Caco-2 (cell line): Measurements from ENCODE around the gene GREM1. TPM values are rescaled to one million over a fixed set of nuclear protein-coding genes. Genes with fewer than 3 reads are reported as not detected.

ENCODE experiments used
- BruUV-seq: library from RNA; stranded (reverse); fragments of 400-500 nt; replicated peaks from 2 replicates; lab custom pipeline; 2021; lab: Mats Ljungman, UMichigan
- CTCF ChIA-PET: fragments of 300-600 bp; sonication (Branson Sonifier 250); formaldehyde crosslinking; loops from one replicate; lab custom pipeline; 2022; ENCODE audit warnings: antibody characterized with exemption; lab: Charles Lee
- POLR2A ChIA-PET: fragments of 300-600 bp; sonication (Branson Sonifier 250); formaldehyde crosslinking; loops from one replicate; lab custom pipeline; 2022; ENCODE audit warnings: antibody characterized with exemption; lab: Charles Lee
- DNase-seq, 2 experiments: peaks; one replicate each; pipeline versions ENCODE4 v3.0.0 to v3.0.0-alpha.2; 2020 to 2022
- H3K27me3 ChIP-seq: replicated peaks from 2 replicates; pipeline ENCODE4 v1.6.0; 2011; ENCODE audit warnings: low read length; ENCODE audit not compliant: control insufficient read depth, insufficient read depth
- H3K36me3 ChIP-seq: 2 replicates; pipeline ENCODE4 v1.5.1; 2011; ENCODE audit warnings: low read length; ENCODE audit not compliant: control insufficient read depth, insufficient read depth
- H3K4me1 ChIP-seq: fragments of 250-450 bp; sonication (Bioruptor Pico); 2 replicates; pipeline ENCODE4 v1.5.1; 2020; ENCODE audit warnings: mild to moderate bottlenecking
- H3K4me3 ChIP-seq: 2 replicates; pipeline ENCODE4 v1.5.1; 2011; ENCODE audit warnings: low read depth, mild to moderate bottlenecking, control low read depth, low read length
- H3K9me3 ChIP-seq: fragments of 250-450 bp; sonication (Bioruptor Pico); 2 replicates; pipeline ENCODE4 v1.5.1; 2020; ENCODE audit warnings: mild to moderate bottlenecking, moderate library complexity
- H3K27ac Mint-ChIP-seq: one replicate; pipeline ENCODE4 v1.8.0; 2022; ENCODE audit warnings: mixed read lengths; ENCODE audit not compliant: unreplicated experiment
- H3K27me3 Mint-ChIP-seq: one replicate; pipeline ENCODE4 v1.8.0; 2022; ENCODE audit warnings: mixed read lengths; ENCODE audit not compliant: insufficient read depth, unreplicated experiment
- H3K36me3 Mint-ChIP-seq: one replicate; pipeline ENCODE4 v1.8.0; 2022; ENCODE audit warnings: mild to moderate bottlenecking, mixed read lengths; ENCODE audit not compliant: insufficient read depth, unreplicated experiment
- H3K4me1 Mint-ChIP-seq: one replicate; pipeline ENCODE4 v1.8.0; 2022; ENCODE audit warnings: low read depth, mixed read lengths; ENCODE audit not compliant: unreplicated experiment
- H3K4me3 Mint-ChIP-seq: one replicate; pipeline ENCODE4 v1.8.0; 2022; ENCODE audit warnings: mild to moderate bottlenecking, moderate library complexity, mixed read lengths; ENCODE audit not compliant: unreplicated experiment
- H3K9me3 Mint-ChIP-seq: one replicate; pipeline ENCODE4 v1.8.0; 2022; ENCODE audit warnings: mixed read lengths; ENCODE audit not compliant: unreplicated experiment
- intact Hi-C: fragments of 100-400 bp; cut with micrococcal nuclease; formaldehyde crosslinking; loops from one replicate; pipeline ENCODE4 v1.10.0; 2022; ENCODE audit not compliant: unreplicated experiment
- total RNA-seq: library from RNA; stranded (reverse); gene quantifications from 2 replicates; pipeline ENCODE4 v1.2.3, GENCODE V29; 2022
- TF ChIP-seq, protein P1 (sequence below), 2 experiments: fragments of 200-600 bp in 1 of 2; IDR thresholded peaks; 1 replicate in 1 of 2; 2 replicates in 1 of 2; pipeline versions ENCODE4 v1.5.1 to v1.8.0; 2011 to 2022; ENCODE audit warnings: antibody characterized with exemption in 1 of 2, control low read depth in 1 of 2, inconsistent platforms in 1 of 2, low read depth in 1 of 2, low read length in 1 of 2, mild to moderate bottlenecking in 1 of 2, moderate library complexity in 1 of 2; ENCODE audit not compliant: insufficient read depth in 1 of 2, severe bottlenecking in 1 of 2, unreplicated experiment in 1 of 2

GREM1 gene
- total RNA-seq, 1 experiment from 2014 or later: 0.54 TPM

DNA sequence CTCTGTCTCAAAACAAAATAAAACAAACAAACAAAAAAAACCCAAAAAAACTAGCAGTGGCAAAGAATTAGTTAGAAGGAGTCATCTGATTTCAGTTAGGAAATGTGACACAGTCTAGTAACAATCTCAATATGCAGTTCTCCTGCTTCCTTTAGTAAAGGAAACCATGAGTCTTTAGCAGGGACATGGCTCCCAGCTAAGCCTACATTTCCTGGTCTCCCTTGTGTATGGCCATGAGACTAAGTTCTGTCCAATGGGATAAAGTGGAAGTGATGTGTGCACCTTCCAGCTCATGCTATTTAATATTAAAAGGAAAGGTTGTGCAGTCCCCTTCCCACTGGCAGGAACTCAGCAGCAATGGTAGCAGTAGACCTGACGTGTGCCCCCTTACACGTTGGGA, 74.6 kb downstream of the GREM1 start:
- no TSS peak for BruUV-seq
- Histone ChIP-seq H3K27me3 (no peaks in the 10 kb centered on the region), H3K9me3 (no peaks in the 10 kb centered on the region), H3K4me3 (no peak overlapping the region), H3K4me1 (peaks cover 9% of the 10 kb centered on the region), H3K36me3 (no peaks in the 10 kb centered on the region)
- DNase-seq: no peak
- TF ChIP-seq, protein P1, sequence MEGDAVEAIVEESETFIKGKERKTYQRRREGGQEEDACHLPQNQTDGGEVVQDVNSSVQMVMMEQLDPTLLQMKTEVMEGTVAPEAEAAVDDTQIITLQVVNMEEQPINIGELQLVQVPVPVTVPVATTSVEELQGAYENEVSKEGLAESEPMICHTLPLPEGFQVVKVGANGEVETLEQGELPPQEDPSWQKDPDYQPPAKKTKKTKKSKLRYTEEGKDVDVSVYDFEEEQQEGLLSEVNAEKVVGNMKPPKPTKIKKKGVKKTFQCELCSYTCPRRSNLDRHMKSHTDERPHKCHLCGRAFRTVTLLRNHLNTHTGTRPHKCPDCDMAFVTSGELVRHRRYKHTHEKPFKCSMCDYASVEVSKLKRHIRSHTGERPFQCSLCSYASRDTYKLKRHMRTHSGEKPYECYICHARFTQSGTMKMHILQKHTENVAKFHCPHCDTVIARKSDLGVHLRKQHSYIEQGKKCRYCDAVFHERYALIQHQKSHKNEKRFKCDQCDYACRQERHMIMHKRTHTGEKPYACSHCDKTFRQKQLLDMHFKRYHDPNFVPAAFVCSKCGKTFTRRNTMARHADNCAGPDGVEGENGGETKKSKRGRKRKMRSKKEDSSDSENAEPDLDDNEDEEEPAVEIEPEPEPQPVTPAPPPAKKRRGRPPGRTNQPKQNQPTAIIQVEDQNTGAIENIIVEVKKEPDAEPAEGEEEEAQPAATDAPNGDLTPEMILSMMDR (IDR thresholded peaks at IDR 0.05; ENCODE audit: insufficient read depth in 1 of 2, low read depth in 1 of 2, low read length in 1 of 2, severe bottlenecking in 1 of 2, unreplicated experiment in 1 of 2): no peak
- ChIA-PET POLR2A (no interaction called here), CTCF (no interaction called here)
- intact Hi-C loops: no loop called here
- Mint-ChIP-seq H3K27ac (no peak overlapping the region), H3K9me3 (peaks cover 10% of the 10 kb centered on the region), H3K27me3 (no peaks in the 10 kb centered on the region), H3K36me3 (no peaks in the 10 kb centered on the region), H3K4me1 (no peaks in the 10 kb centered on the region), H3K4me3 (no peak overlapping the region)

Other genes starting within 250 kb of the GREM1 start
- 0.41 and 0.42 TPM in 2 replicates for gene GOLGA8N, start 124.5 kb upstream of the GREM1 start, total RNA-seq
- gene ARHGAP11A, start 102.5 kb upstream of the GREM1 start, total RNA-seq: 112 and 126 TPM in 2 replicates
- gene SCG5, start 76.3 kb upstream of the GREM1 start, total RNA-seq: 0.84 and 1.5 TPM in 2 replicates